DMS 273 (cell line): ENCODE data around the gene CAMK1D.

ENCODE experiments used
- DNase-seq: peaks from one replicate; lab custom pipeline; 2025; ENCODE audit not compliant: unreplicated experiment; lab: John Stamatoyannopoulos, UW

CAMK1D gene

GRCh38 chr10:12463459-12463838 lies 114.1 kb downstream of the CAMK1D start:
- no peak for DNase-seq

- no peak for DNase-seq
These were observed 116.2 kb downstream of the CAMK1D start for GRCh38 chr10:12465385-12466136.

DNA sequence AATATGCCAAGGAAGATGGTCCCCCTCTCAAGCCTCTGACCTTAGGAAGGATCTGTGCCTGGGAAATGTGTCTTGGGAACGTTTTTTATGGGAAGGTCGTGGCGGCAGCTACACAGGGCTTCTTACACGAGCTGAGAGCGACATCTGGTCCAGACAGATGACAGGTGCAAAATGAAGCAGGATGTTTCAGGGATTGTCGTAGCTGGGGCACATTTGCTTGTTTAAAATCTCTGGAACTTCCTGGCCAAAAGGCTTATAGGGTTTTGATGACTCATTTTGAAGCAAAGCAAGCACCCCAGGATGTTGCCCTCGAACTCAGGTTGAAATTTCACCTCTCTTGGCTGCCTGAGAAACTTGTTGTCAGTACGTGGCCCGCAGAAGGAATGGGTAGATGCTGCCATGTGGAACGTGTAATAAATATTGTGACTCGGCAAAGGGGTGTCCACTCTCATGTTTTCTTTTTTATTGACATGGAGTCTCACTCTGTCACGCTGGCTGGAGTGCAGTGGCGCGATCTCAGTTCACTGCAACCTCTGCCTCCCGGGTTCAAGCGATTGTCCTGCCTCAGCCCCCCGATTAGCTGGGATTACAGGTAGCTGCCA lies 117.5 kb downstream of the CAMK1D start:
- peak; percentile 73 for DNase-seq

- DNase-seq: peak; percentile 35
These were observed 120.0 kb downstream of the CAMK1D start for GRCh38 chr10:12469345-12469744.

DNA sequence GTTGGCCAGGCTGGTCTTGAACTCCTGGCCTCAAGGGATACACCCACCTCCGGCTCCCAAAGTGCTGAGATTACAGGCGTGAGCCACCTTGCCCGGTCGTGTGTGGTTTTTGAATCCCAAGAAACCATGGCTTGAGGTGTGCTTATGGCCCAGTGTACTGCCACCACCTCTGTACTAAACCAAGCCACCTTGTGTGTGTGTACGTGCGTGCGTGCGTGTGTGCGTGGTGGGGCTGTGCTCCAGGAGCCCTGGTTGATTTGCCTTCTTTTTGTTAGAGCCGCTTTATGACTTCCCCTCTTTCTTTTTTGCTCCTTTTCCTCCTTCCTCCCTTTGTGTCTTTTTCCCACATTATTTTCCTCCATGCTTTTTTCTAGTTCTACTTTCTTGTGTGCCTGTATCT lies 121.4 kb downstream of the CAMK1D start:
- no peak for DNase-seq

GRCh38 chr10:12471135-12471534 lies 121.8 kb downstream of the CAMK1D start:
- DNase-seq: no peak

GRCh38 chr10:12473491-12473890 lies 124.1 kb downstream of the CAMK1D start:
- no peak for DNase-seq

DNA sequence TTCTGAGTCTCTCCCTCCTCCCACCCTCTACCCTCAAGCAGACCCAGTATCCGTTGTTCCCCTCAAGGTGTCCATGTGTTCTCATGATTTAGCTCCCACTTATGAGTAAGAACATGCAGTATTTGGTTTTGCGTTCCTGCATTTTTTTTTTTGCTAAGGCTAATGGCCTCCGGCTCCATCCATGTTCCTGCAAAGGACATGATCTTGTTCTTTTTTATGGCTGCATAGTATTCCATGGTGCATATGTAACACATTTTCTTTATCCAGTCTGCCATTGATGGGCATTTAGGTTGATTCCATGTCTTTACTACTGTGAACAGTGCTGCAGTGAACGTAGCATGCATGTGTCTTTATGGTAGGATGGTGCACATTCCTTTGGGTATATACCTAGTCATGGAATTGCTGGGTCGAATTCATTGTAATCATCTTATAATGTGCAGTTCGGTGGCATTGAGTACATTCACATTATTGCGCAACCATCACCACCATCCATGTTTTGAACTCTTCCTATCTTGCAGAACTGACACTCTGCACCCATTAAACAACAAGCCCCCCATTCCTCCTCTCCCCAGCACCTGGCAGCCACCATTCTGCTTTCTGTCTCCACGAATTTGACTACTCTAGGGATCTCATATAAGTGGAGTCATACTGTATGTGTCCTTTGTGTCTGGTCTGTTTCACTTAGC lies 125.5 kb downstream of the CAMK1D start:
- no peak for DNase-seq

DNA sequence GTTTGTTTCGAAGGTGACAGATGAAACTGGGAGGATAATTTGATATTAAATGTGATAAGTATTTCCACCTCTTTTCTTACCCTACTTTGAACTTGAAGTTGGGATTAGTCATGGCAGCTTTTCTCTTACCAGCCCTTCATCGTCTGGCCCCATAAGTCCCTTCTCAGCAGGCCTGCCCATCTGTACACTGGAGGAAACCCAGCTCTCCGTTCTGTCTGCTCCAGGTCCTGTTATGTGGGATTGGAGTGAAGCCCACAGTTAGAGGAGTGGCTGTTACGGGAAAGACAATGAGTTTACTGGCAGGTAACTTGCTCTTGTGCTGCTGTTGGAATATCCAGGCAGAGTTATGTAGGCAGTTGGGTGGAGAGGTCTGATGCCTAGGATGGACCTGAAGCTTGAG lies 127.3 kb downstream of the CAMK1D start:
- DNase-seq: peak; percentile 22

DNA sequence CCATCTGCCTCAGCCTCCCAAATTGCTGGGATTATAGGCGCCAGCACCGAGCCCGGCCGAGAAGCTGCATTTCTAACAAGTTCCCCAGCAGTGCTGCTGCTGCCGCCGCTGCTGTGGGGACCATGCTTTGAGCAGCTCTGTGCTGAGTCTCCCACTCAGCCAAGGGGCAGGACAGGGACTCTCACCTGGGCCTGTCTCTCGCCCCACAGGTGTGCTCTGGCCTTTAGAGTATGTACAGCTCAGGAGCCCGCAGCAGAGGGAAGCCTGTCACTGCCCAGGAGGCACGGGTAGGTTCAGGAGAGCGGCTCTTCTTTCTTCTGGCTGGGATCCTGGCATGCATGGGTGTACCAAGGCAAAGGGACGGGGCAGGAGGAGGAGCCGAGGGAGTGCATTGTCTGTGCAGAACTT lies 130.1 kb downstream of the CAMK1D start:
- DNase-seq: no peak

DNA sequence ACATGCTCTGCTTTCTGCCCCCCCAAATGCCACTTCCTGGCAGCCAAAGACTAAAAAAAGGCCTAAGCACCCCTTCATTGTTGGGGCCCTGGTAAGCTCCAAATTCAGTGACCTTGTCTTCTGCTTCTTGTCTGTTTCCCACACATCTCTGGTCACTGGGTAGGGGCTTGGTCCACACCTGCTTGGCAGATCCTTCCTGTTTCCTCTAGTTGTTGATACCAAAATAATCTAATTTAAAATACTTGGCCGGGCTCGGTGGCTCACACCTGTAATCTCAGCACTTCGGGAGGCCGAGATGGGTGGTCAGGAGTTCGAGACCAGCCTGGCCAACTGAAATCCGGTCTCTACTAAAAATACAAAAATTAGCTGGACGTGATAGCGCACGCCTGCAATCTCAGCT lies 130.6 kb downstream of the CAMK1D start:
- DNase-seq: no peak

- DNase-seq: no peak
These were observed 131.1 kb downstream of the CAMK1D start for GRCh38 chr10:12480440-12480839.

- no peak for DNase-seq
These were observed 132.6 kb downstream of the CAMK1D start for GRCh38 chr10:12481924-12482323.

GRCh38 chr10:12482587-12482986 lies 133.2 kb downstream of the CAMK1D start:
- DNase-seq: no peak

DNA sequence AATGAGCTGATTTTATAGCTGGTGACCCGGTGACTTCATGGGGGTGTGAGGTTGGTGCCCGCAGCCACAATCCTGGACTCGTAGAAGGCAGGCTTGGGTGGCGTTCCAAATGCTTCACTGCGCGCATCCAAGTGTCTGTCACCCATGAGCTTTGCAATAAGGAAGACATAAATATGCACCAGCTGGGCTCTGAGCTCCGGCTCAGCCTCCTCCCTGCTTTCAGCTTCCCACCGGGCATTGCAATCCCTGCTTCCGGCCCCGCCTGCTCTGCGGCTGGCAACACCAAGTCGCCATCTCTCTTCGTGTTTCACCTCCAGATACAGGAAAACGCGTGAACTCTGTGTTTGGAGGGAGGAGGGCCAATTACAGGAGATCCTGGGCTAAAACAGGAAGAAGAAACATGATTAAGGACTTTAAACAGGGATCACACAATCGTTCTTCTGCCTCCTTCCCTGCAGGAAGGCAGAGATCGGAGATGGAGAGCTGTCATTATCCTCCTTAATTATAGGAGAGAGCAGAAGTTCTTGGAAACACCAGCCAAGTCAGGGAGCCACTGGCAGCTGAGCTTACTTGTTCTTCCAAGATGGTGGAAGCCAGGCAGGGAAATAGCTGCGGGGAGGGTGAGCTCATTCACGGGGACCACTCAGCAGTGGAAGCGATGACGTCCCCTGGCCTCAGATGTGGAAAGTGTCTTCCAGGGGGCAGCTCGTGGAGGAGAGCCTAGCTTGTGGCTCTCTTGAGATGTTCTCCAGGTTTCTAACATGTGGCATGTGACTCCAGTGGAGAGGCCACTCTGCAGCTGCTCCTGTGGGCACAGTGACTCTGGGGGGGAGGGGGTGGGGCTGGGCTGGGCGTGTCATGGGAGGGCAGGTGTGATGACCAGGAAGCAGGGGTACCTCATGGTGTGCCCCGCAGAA lies 134.9 kb downstream of the CAMK1D start:
- no peak for DNase-seq

- no peak for DNase-seq
These were observed 135.8 kb downstream of the CAMK1D start for GRCh38 chr10:12484941-12485805.

- DNase-seq: no peak
These were observed 138.0 kb downstream of the CAMK1D start for GRCh38 chr10:12487366-12487765.

- DNase-seq: no peak
These were observed 139.3 kb downstream of the CAMK1D start for GRCh38 chr10:12488626-12489025.

GRCh38 chr10:12489357-12489756 lies 140.0 kb downstream of the CAMK1D start:
- no peak for DNase-seq

DNA sequence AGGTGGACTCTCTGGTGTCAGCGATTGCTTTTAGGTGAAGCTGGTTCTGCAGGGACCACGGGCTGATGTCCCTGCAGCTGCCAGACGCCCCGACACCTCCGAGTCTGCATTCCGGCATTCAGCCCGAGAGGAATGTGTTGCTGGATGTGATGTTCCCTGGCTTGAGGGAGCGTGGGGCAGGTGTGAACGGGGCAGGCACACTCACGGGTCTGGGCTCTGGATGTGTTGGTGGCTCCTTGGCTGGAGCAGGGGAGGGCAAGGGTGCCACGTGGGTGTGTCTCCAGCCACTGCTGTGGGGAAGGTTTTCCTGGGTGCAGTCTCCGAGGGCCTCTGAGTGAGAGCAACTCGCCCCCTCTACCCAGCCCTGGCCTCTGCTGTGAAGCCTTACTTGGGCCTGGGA lies 140.5 kb downstream of the CAMK1D start:
- no peak for DNase-seq
